Activated CD4-positive, alpha-beta memory T cell treated with anti-CD3 and anti-CD28 coated beads for 36 hours (primary cell): ENCODE data around the gene OPA1. TPM values are rescaled to one million over a fixed set of nuclear protein-coding genes. Genes with fewer than 3 reads are reported as not detected.
A peak's percentile ranks its signal among the peaks of the same experiment; 100 is the strongest.

ENCODE experiments used
- CTCF ChIA-PET: fragments of 350-600 bp; sonication (Branson Sonifier 250); formaldehyde crosslinking; loops from one replicate; lab custom pipeline; 2021; ENCODE audit warnings: antibody characterized with exemption, inconsistent platforms; lab: Charles Lee
- POLR2A ChIA-PET: fragments of 350-600 bp; sonication (Branson Sonifier 250); formaldehyde crosslinking; loops from one replicate; lab custom pipeline; 2021; ENCODE audit warnings: antibody characterized with exemption; lab: Charles Lee
- DNase-seq: peaks from one replicate; pipeline ENCODE4 v3.0.0-alpha.2; 2020
- H3K27ac Mint-ChIP-seq: one replicate; pipeline ENCODE4 v1.8.0; 2021; ENCODE audit warnings: mixed read lengths
- H3K27me3 Mint-ChIP-seq: one replicate; pipeline ENCODE4 v1.8.0; 2021; ENCODE audit warnings: mixed read lengths
- H3K36me3 Mint-ChIP-seq: one replicate; pipeline ENCODE4 v1.8.0; 2021; ENCODE audit warnings: mixed read lengths
- H3K4me1 Mint-ChIP-seq: one replicate; pipeline ENCODE4 v1.8.0; 2021; ENCODE audit warnings: low read depth, mixed read lengths
- H3K4me3 Mint-ChIP-seq: one replicate; pipeline ENCODE4 v1.8.0; 2021; ENCODE audit warnings: mild to moderate bottlenecking, mixed read lengths
- H3K9me3 Mint-ChIP-seq: one replicate; pipeline ENCODE4 v1.8.0; 2021; ENCODE audit warnings: mixed read lengths
- intact Hi-C: fragments of 100-400 bp; cut with micrococcal nuclease; formaldehyde crosslinking; loops from one replicate; pipeline ENCODE4 v1.15.1; 2023
- total RNA-seq, 2 experiments: library from RNA; stranded (reverse); gene quantifications; one replicate each; pipeline ENCODE4 v1.2.3, GENCODE V29; 2021

OPA1 gene
- total RNA-seq, 2 experiments from 2014 or later = 92.6 to 92.7 TPM

- no peaks in the 10 kb centered on the region for H3K27me3 Mint-ChIP-seq
- H3K36me3 Mint-ChIP-seq = peaks cover 20% of the 10 kb centered on the region
- H3K9me3 Mint-ChIP-seq = no peaks in the 10 kb centered on the region
- no peak overlapping the region for H3K4me3 Mint-ChIP-seq
- H3K27ac Mint-ChIP-seq = no peak overlapping the region
- ChIA-PET CTCF (interaction anchor here (0.7 to 2.1 kb wide), 3 partner anchors 10 to 677 kb away, joined by 3 to 9 read pairs (median 3); no protein-coding TSS in a partner anchor), POLR2A (no interaction called here)
- no peak for DNase-seq
- H3K4me1 Mint-ChIP-seq = no peaks in the 10 kb centered on the region
- intact Hi-C loops = no loop called here
Measured at GRCh38 chr3:193656445-193656844, 63.4 kb downstream of the OPA1 start.

- Mint-ChIP-seq H3K27me3 (no peaks in the 10 kb centered on the region), H3K36me3 (peaks cover 22% of the 10 kb centered on the region), H3K4me1 (no peaks in the 10 kb centered on the region), H3K27ac (no peak overlapping the region), H3K9me3 (no peaks in the 10 kb centered on the region), H3K4me3 (no peak overlapping the region)
- CTCF ChIA-PET = interaction anchor here (0.8 to 2.1 kb wide), 2 partner anchors 9 to 677 kb away, joined by 3 to 9 read pairs; no protein-coding TSS in a partner anchor
- intact Hi-C loops = no loop called here
- no peak for DNase-seq
- POLR2A ChIA-PET = no interaction called here
Measured at GRCh38 chr3:193656878-193657282, 63.9 kb downstream of the OPA1 start.

- peaks cover 29% of the 10 kb centered on the region for H3K36me3 Mint-ChIP-seq
- ChIA-PET POLR2A (no interaction called here), CTCF (no interaction called here)
- no peaks in the 10 kb centered on the region for H3K4me1 Mint-ChIP-seq
- H3K9me3 Mint-ChIP-seq = no peaks in the 10 kb centered on the region
- no peak for DNase-seq
- intact Hi-C loops = no loop called here
- no peak overlapping the region for H3K27ac Mint-ChIP-seq
- H3K4me3 Mint-ChIP-seq = no peak overlapping the region
- H3K27me3 Mint-ChIP-seq = no peaks in the 10 kb centered on the region
Measured at GRCh38 chr3:193660171-193660570, 67.2 kb downstream of the OPA1 start.

GRCh38 chr3:193660698-193661411 lies 67.8 kb downstream of the OPA1 start:
- ChIA-PET POLR2A (no interaction called here), CTCF (interaction anchor here (7.6 kb wide), 1 partner anchor 654 kb away, joined by 77 read pairs; no protein-coding TSS in a partner anchor)
- intact Hi-C loops = no loop called here
- Mint-ChIP-seq H3K4me1 (no peaks in the 10 kb centered on the region), H3K9me3 (no peaks in the 10 kb centered on the region), H3K36me3 (peaks cover 29% of the 10 kb centered on the region), H3K4me3 (no peak overlapping the region), H3K27me3 (no peaks in the 10 kb centered on the region), H3K27ac (no peak overlapping the region)
- no peak for DNase-seq

GRCh38 chr3:193662757-193663322 lies 69.8 kb downstream of the OPA1 start:
- no peaks in the 10 kb centered on the region for H3K27me3 Mint-ChIP-seq
- no peaks in the 10 kb centered on the region for H3K9me3 Mint-ChIP-seq
- no peak overlapping the region for H3K27ac Mint-ChIP-seq
- CTCF ChIA-PET = interaction anchor here (0.9 to 7.6 kb wide), 2 partner anchors 17 to 652 kb away, joined by 4 to 77 read pairs; no protein-coding TSS in a partner anchor
- intact Hi-C loops = no loop called here
- H3K36me3 Mint-ChIP-seq = peaks cover 21% of the 10 kb centered on the region
- no peak overlapping the region for H3K4me3 Mint-ChIP-seq
- DNase-seq = no peak
- H3K4me1 Mint-ChIP-seq = no peaks in the 10 kb centered on the region
- POLR2A ChIA-PET = no interaction called here

- H3K4me1 Mint-ChIP-seq = no peaks in the 10 kb centered on the region
- no peaks in the 10 kb centered on the region for H3K9me3 Mint-ChIP-seq
- H3K4me3 Mint-ChIP-seq = no peak overlapping the region
- intact Hi-C loops = loop anchor here (5.0 kb wide), 2 partner anchors 472 to 652 kb away; partner anchors contain the start of gene HES1
- peaks cover 28% of the 10 kb centered on the region for H3K36me3 Mint-ChIP-seq
- ChIA-PET CTCF (interaction anchor here (0.7 to 7.6 kb wide), 18 partner anchors 9 to 678 kb away, joined by 3 to 77 read pairs (median 4); no protein-coding TSS in a partner anchor), POLR2A (no interaction called here)
- no peak overlapping the region for H3K27ac Mint-ChIP-seq
- DNase-seq = no peak
- no peaks in the 10 kb centered on the region for H3K27me3 Mint-ChIP-seq
Measured at GRCh38 chr3:193665370-193665989, 72.5 kb downstream of the OPA1 start.

- POLR2A ChIA-PET = no interaction called here
- H3K27ac Mint-ChIP-seq = no peak overlapping the region
- peaks cover 7% of the 10 kb centered on the region for H3K4me1 Mint-ChIP-seq
- no peak overlapping the region for H3K4me3 Mint-ChIP-seq
- H3K9me3 Mint-ChIP-seq = no peaks in the 10 kb centered on the region
- peaks cover 30% of the 10 kb centered on the region for H3K36me3 Mint-ChIP-seq
- intact Hi-C loops = no loop called here
- CTCF ChIA-PET = interaction anchor here (0.9 to 2.0 kb wide), 2 partner anchors 29 to 642 kb away, joined by 4 to 6 read pairs; no protein-coding TSS in a partner anchor
- no peaks in the 10 kb centered on the region for H3K27me3 Mint-ChIP-seq
- DNase-seq = no peak
Measured at GRCh38 chr3:193673845-193674244, 80.8 kb downstream of the OPA1 start.

- H3K27me3 Mint-ChIP-seq = no peaks in the 10 kb centered on the region
- no peaks in the 10 kb centered on the region for H3K9me3 Mint-ChIP-seq
- no peak overlapping the region for H3K27ac Mint-ChIP-seq
- CTCF ChIA-PET = interaction anchor here (1.1 kb wide), 1 partner anchor 9 kb away, joined by 5 read pairs; no protein-coding TSS in a partner anchor
- intact Hi-C loops = no loop called here
- peaks cover 7% of the 10 kb centered on the region for H3K4me1 Mint-ChIP-seq
- H3K36me3 Mint-ChIP-seq = peaks cover 26% of the 10 kb centered on the region
- H3K4me3 Mint-ChIP-seq = no peak overlapping the region
- no peak for DNase-seq
- POLR2A ChIA-PET = no interaction called here
Measured at GRCh38 chr3:193674714-193675113, 81.7 kb downstream of the OPA1 start.

- H3K9me3 Mint-ChIP-seq = no peaks in the 10 kb centered on the region
- POLR2A ChIA-PET = interaction anchor here (1.5 kb wide), 1 partner anchor 57 kb away, joined by 3 read pairs; no protein-coding TSS in a partner anchor
- H3K4me1 Mint-ChIP-seq = peaks cover 7% of the 10 kb centered on the region
- H3K4me3 Mint-ChIP-seq = no peak overlapping the region
- peak; percentile 19 for DNase-seq
- H3K27ac Mint-ChIP-seq = peak overlapping the region; percentile 10
- intact Hi-C loops = no loop called here
- CTCF ChIA-PET = interaction anchor here (1.2 kb wide), 1 partner anchor 656 kb away, joined by 3 read pairs; no protein-coding TSS in a partner anchor
- peaks cover 26% of the 10 kb centered on the region for H3K36me3 Mint-ChIP-seq
- H3K27me3 Mint-ChIP-seq = no peaks in the 10 kb centered on the region
Measured at GRCh38 chr3:193677734-193678133, 84.7 kb downstream of the OPA1 start.

- peaks cover 26% of the 10 kb centered on the region for H3K36me3 Mint-ChIP-seq
Measured at GRCh38 chr3:193680220-193680619, 87.2 kb downstream of the OPA1 start.

GRCh38 chr3:193681631-193682030 lies 88.6 kb downstream of the OPA1 start:
- no peak for DNase-seq
- no peak overlapping the region for H3K4me3 Mint-ChIP-seq
- CTCF ChIA-PET = interaction anchor here (1.1 kb wide), 1 partner anchor 15 kb away, joined by 4 read pairs; no protein-coding TSS in a partner anchor
- POLR2A ChIA-PET = no interaction called here
- H3K4me1 Mint-ChIP-seq = peaks cover 7% of the 10 kb centered on the region
- no peak overlapping the region for H3K27ac Mint-ChIP-seq
- intact Hi-C loops = no loop called here
- no peaks in the 10 kb centered on the region for H3K9me3 Mint-ChIP-seq
- H3K27me3 Mint-ChIP-seq = no peaks in the 10 kb centered on the region
- H3K36me3 Mint-ChIP-seq = peaks cover 17% of the 10 kb centered on the region

More at GRCh38 chr3:193680220-193680619, 87.2 kb downstream of the OPA1 start:
- ChIA-PET POLR2A (no interaction called here), CTCF (no interaction called here)
- Mint-ChIP-seq H3K9me3 (no peaks in the 10 kb centered on the region), H3K4me1 (peaks cover 7% of the 10 kb centered on the region), H3K27ac (no peak overlapping the region), H3K27me3 (no peaks in the 10 kb centered on the region), H3K4me3 (no peak overlapping the region)
- intact Hi-C loops = no loop called here
- no peak for DNase-seq
